Measurements from ENCODE around the gene PLCXD1. TPM values are rescaled to one million over a fixed set of nuclear protein-coding genes. Genes with fewer than 3 reads are reported as not detected.
"Not testable (repeated sequence)": the region's sequence is repeated elsewhere in the genome, so short reads cannot be mapped to it uniquely, and the experiment has no call there.

PLCXD1 gene
- polyA plus RNA-seq (2013) = 50.3 and 51.6 TPM in 2 replicates

GRCh38 chrX:281166-281999, at the start of gene PLCXD1:
PLCXD1 (plus strand) TSS chrX:281381; CDS start chrX:284188, 2,807 bp downstream.
- peak within 1 kb of the TSS; percentile 14 for H3K4me2 ChIP-seq (ENCODE audit: low read length)
- peak within 1 kb of the TSS; percentile 57 for H3K27ac ChIP-seq (ENCODE audit: low read depth, low read length)
- H2BK5ac ChIP-seq (ENCODE audit: low read depth, low read length, poor library complexity) = no peak within 1 kb of the TSS
- H4K8ac ChIP-seq (ENCODE audit: low read depth, low read length) = peak within 1 kb of the TSS; percentile 18
- H4K91ac ChIP-seq (ENCODE audit: low read depth, low read length) = peak within 1 kb of the TSS; percentile 29
- peak in 1 of 2 donors; percentile 35 for DNase-seq
- H3K4me1 ChIP-seq (ENCODE audit: control insufficient read depth in 1 of 2, insufficient read depth in 2 of 2, low read length in 2 of 2) = peaks cover 6 to 17% of the 10 kb centered on the region in 2 experiments
- H3K9me3 ChIP-seq (ENCODE audit: insufficient read depth, low read depth, low read length) = peaks cover 9% of the 10 kb centered on the region
- no peak within 1 kb of the TSS for H3K4ac ChIP-seq (ENCODE audit: low read depth, low read length)
- H2BK120ac ChIP-seq (ENCODE audit: insufficient read depth, low read length, poor library complexity) = peak within 1 kb of the TSS; percentile 64
- H3K23ac ChIP-seq (ENCODE audit: low read length) = no peak within 1 kb of the TSS
- H2AFZ ChIP-seq (ENCODE audit: insufficient read depth, low read length, poor library complexity) = no peak within 1 kb of the TSS
- no CpG with 5 or more reads among the region's 25 CpGs for WGBS (ENCODE audit: extremely low coverage, insufficient coverage, insufficient read length)
- H3K9ac ChIP-seq (ENCODE audit: low read length) = no peak within 1 kb of the TSS
- H3K14ac ChIP-seq (ENCODE audit: low read length) = peak within 1 kb of the TSS; percentile 6
- peaks cover 10% of the 10 kb centered on the region for H3K79me2 ChIP-seq (ENCODE audit: control insufficient read depth, insufficient read depth, low read length, poor library complexity)
- peak within 1 kb of the TSS; percentile 74 for H2BK12ac ChIP-seq (ENCODE audit: low read length)
- peaks cover 14% of the 10 kb centered on the region for H3K79me1 ChIP-seq (ENCODE audit: low read length)
- no peak within 1 kb of the TSS for H4K12ac ChIP-seq (ENCODE audit: low read depth, low read length)
- H3K4me3 ChIP-seq (ENCODE audit: low read depth, low read length) = no peak within 1 kb of the TSS
- peaks cover 24 to 26% of the 10 kb centered on the region in 2 experiments for H3K36me3 ChIP-seq (ENCODE audit: control insufficient read depth in 1 of 2, insufficient read depth in 2 of 2, low read length in 2 of 2)
- no peaks in the 10 kb centered on the region for H3K27me3 ChIP-seq (ENCODE audit: insufficient read depth, low read length)
- H2AK5ac ChIP-seq (ENCODE audit: low read length) = no peak within 1 kb of the TSS
- peak within 1 kb of the TSS; percentile 28 for H3K18ac ChIP-seq (ENCODE audit: low read length)

GRCh38 chrX:231637-232277, 49.4 kb upstream of the PLCXD1 start:
- H2AFZ ChIP-seq (ENCODE audit: insufficient read depth, low read length, poor library complexity); H2BK12ac ChIP-seq (ENCODE audit: low read length); H3K14ac ChIP-seq (ENCODE audit: low read length); H3K9me3 ChIP-seq (ENCODE audit: insufficient read depth, low read depth, low read length); H3K79me2 ChIP-seq (ENCODE audit: control insufficient read depth, insufficient read depth, low read length, poor library complexity); H2BK5ac ChIP-seq (ENCODE audit: low read depth, low read length, poor library complexity); H3K27me3 ChIP-seq (ENCODE audit: insufficient read depth, low read length); H3K4me3 ChIP-seq (ENCODE audit: low read depth, low read length); H3K4me2 ChIP-seq (ENCODE audit: low read length); H3K36me3 ChIP-seq (ENCODE audit: control insufficient read depth in 1 of 2, insufficient read depth in 2 of 2, low read length in 2 of 2); H3K9ac ChIP-seq (ENCODE audit: low read length); H4K8ac ChIP-seq (ENCODE audit: low read depth, low read length); H3K79me1 ChIP-seq (ENCODE audit: low read length); H3K23ac ChIP-seq (ENCODE audit: low read length); DNase-seq; H2AK5ac ChIP-seq (ENCODE audit: low read length); H3K27ac ChIP-seq (ENCODE audit: low read depth, low read length); H4K12ac ChIP-seq (ENCODE audit: low read depth, low read length); H3K4ac ChIP-seq (ENCODE audit: low read depth, low read length); H3K18ac ChIP-seq (ENCODE audit: low read length); H3K4me1 ChIP-seq (ENCODE audit: control insufficient read depth in 1 of 2, insufficient read depth in 2 of 2, low read length in 2 of 2); H4K91ac ChIP-seq (ENCODE audit: low read depth, low read length); H2BK120ac ChIP-seq (ENCODE audit: insufficient read depth, low read length, poor library complexity): not testable (repeated sequence)
- WGBS (ENCODE audit: extremely low coverage, insufficient coverage, insufficient read length) = no CpG with 5 or more reads among the region's 45 CpGs

- not testable (repeated sequence) for H3K27me3 ChIP-seq (ENCODE audit: insufficient read depth, low read length); H3K18ac ChIP-seq (ENCODE audit: low read length); H4K91ac ChIP-seq (ENCODE audit: low read depth, low read length); H3K14ac ChIP-seq (ENCODE audit: low read length); H2AFZ ChIP-seq (ENCODE audit: insufficient read depth, low read length, poor library complexity); H3K4me1 ChIP-seq (ENCODE audit: control insufficient read depth in 1 of 2, insufficient read depth in 2 of 2, low read length in 2 of 2); H3K27ac ChIP-seq (ENCODE audit: low read depth, low read length); H2BK120ac ChIP-seq (ENCODE audit: insufficient read depth, low read length, poor library complexity); DNase-seq; H3K4me2 ChIP-seq (ENCODE audit: low read length); H3K9me3 ChIP-seq (ENCODE audit: insufficient read depth, low read depth, low read length); H2BK12ac ChIP-seq (ENCODE audit: low read length); H3K4me3 ChIP-seq (ENCODE audit: low read depth, low read length); H3K23ac ChIP-seq (ENCODE audit: low read length); H2BK5ac ChIP-seq (ENCODE audit: low read depth, low read length, poor library complexity); H4K12ac ChIP-seq (ENCODE audit: low read depth, low read length); H3K79me1 ChIP-seq (ENCODE audit: low read length); H3K4ac ChIP-seq (ENCODE audit: low read depth, low read length); H4K8ac ChIP-seq (ENCODE audit: low read depth, low read length); H2AK5ac ChIP-seq (ENCODE audit: low read length); H3K36me3 ChIP-seq (ENCODE audit: control insufficient read depth in 1 of 2, insufficient read depth in 2 of 2, low read length in 2 of 2); H3K9ac ChIP-seq (ENCODE audit: low read length); H3K79me2 ChIP-seq (ENCODE audit: control insufficient read depth, insufficient read depth, low read length, poor library complexity)
- no CpG with 5 or more reads among the region's 42 CpGs for WGBS (ENCODE audit: extremely low coverage, insufficient coverage, insufficient read length)
Measured at GRCh38 chrX:232278-232655, 48.9 kb upstream of the PLCXD1 start.

GRCh38 chrX:236201-236600, 45.0 kb upstream of the PLCXD1 start:
- H3K27me3 ChIP-seq (ENCODE audit: insufficient read depth, low read length); H3K9me3 ChIP-seq (ENCODE audit: insufficient read depth, low read depth, low read length); H2AFZ ChIP-seq (ENCODE audit: insufficient read depth, low read length, poor library complexity); H3K23ac ChIP-seq (ENCODE audit: low read length); H3K4me1 ChIP-seq (ENCODE audit: control insufficient read depth in 1 of 2, insufficient read depth in 2 of 2, low read length in 2 of 2); H3K4me2 ChIP-seq (ENCODE audit: low read length); H3K14ac ChIP-seq (ENCODE audit: low read length); H3K4me3 ChIP-seq (ENCODE audit: low read depth, low read length); H3K27ac ChIP-seq (ENCODE audit: low read depth, low read length); H3K9ac ChIP-seq (ENCODE audit: low read length); H3K79me2 ChIP-seq (ENCODE audit: control insufficient read depth, insufficient read depth, low read length, poor library complexity); H2BK12ac ChIP-seq (ENCODE audit: low read length); H2BK120ac ChIP-seq (ENCODE audit: insufficient read depth, low read length, poor library complexity); H3K18ac ChIP-seq (ENCODE audit: low read length); H3K79me1 ChIP-seq (ENCODE audit: low read length); H4K12ac ChIP-seq (ENCODE audit: low read depth, low read length); H2AK5ac ChIP-seq (ENCODE audit: low read length); H3K36me3 ChIP-seq (ENCODE audit: control insufficient read depth in 1 of 2, insufficient read depth in 2 of 2, low read length in 2 of 2); H4K91ac ChIP-seq (ENCODE audit: low read depth, low read length); H4K8ac ChIP-seq (ENCODE audit: low read depth, low read length); H3K4ac ChIP-seq (ENCODE audit: low read depth, low read length); H2BK5ac ChIP-seq (ENCODE audit: low read depth, low read length, poor library complexity); DNase-seq: not testable (repeated sequence)
- no CpG with 5 or more reads among the region's 6 CpGs for WGBS (ENCODE audit: extremely low coverage, insufficient coverage, insufficient read length)
